ENCODE data around the gene TSPAN9. TPM values are rescaled to one million over a fixed set of nuclear protein-coding genes. Genes with fewer than 3 reads are reported as not detected.

The TSPAN9 gene
- total RNA-seq, 3 donors from 2014 or later (not counting 1 experiment from before 2014, with no cell fraction given), result 0.86 to 1.6 (median 1.1) TPM

DNA sequence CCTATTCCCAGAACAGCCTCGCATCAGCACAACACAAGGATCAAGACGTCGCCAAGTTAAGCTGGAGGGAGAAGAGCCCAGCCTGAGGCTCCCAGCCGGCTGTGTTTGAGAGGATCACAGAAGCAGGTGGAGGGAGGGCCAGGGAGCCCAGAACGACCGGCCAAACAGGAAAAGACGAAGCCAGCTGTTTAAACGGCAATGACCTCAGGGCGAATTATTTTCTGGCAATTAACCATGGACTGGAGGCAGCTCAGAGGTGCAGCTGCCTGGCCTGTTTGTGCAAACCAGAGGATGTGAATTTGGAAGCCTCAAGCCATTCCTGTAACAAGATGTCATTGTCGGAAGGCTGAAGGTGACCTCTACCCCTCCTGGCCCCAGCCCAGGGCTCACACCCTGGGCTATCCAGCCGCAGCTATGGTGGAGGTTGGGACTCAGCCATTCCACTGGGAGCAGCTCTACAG is 238.1 kb downstream of the TSPAN9 start:
- no peaks in the 10 kb centered on the region for H3K9me3 Mint-ChIP-seq
- H3K27ac Mint-ChIP-seq, result no peak overlapping the region
- ATAC-seq, result no peak
- 67% methylated on average over 11 of the region's 11 CpGs for WGBS (ENCODE audit: insufficient coverage)
- H3K4me3 Mint-ChIP-seq, result no peak overlapping the region
- H3K4me3 ChIP-seq (ENCODE audit: low read length), result no peak overlapping the region
- no peaks in the 10 kb centered on the region for H3K4me1 Mint-ChIP-seq
- no peak overlapping the region for H3K27ac ChIP-seq (ENCODE audit: low read length)
- H3K36me3 ChIP-seq (ENCODE audit: control insufficient read depth, insufficient read depth, low read length), result no peaks in the 10 kb centered on the region
- intact Hi-C loops (cut with micrococcal nuclease), result no loop called here
- no peak for DNase-seq
- H3K27me3 ChIP-seq (ENCODE audit: control insufficient read depth, insufficient read depth, low read length), result no peaks in the 10 kb centered on the region
- no peaks in the 10 kb centered on the region for H3K9me3 ChIP-seq (ENCODE audit: control insufficient read depth, insufficient read depth, low read length)
- TF ChIP-seq, protein P1, sequence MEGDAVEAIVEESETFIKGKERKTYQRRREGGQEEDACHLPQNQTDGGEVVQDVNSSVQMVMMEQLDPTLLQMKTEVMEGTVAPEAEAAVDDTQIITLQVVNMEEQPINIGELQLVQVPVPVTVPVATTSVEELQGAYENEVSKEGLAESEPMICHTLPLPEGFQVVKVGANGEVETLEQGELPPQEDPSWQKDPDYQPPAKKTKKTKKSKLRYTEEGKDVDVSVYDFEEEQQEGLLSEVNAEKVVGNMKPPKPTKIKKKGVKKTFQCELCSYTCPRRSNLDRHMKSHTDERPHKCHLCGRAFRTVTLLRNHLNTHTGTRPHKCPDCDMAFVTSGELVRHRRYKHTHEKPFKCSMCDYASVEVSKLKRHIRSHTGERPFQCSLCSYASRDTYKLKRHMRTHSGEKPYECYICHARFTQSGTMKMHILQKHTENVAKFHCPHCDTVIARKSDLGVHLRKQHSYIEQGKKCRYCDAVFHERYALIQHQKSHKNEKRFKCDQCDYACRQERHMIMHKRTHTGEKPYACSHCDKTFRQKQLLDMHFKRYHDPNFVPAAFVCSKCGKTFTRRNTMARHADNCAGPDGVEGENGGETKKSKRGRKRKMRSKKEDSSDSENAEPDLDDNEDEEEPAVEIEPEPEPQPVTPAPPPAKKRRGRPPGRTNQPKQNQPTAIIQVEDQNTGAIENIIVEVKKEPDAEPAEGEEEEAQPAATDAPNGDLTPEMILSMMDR (IDR thresholded peaks at IDR 0.05), result no peak
- H3K4me1 ChIP-seq (ENCODE audit: control insufficient read depth, insufficient read depth, low read length), result no peaks in the 10 kb centered on the region
- no peaks in the 10 kb centered on the region for H3K36me3 Mint-ChIP-seq
- H3K27me3 Mint-ChIP-seq (ENCODE audit: low read depth in 2 of 2), result peaks cover 7 to 14% of the 10 kb centered on the region in 2 donors

DNA sequence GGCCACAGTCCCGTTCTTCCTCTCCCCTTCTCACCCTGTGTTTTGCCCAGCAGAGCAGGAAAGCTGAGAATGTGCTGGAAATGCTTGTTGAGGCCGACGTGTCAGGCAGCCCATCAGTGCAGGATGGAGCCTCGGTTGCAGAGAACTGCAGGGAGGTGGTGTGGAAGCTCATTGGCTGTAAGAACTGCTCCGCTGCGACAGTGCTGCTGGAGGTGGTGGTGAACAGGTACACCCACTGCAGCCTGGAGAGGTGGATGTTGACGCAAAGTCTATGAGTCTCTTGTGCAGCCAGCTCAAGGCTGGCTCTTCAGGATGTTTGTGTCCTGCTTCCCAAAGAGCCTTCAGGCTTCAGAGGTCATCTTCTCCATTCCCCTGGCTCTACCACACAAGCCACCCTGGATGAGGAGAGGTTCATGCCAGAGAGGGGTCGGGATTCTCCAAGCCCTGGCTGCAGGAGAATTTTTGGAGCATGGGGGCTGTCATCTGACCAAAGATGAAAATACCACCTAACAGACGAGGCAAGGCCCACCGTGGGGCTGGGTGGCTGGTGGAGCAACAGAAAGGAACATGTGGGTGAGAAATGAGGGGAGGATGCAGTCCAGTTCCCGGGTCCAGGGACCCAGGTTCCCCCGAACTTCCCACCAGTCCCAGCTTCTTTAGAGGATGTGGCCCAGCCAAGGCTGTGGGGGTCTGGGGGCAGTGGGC is 239.7 kb downstream of the TSPAN9 start:
- H3K27me3 Mint-ChIP-seq (ENCODE audit: low read depth in 2 of 2), result peaks cover 7 to 14% of the 10 kb centered on the region in 2 donors
- no peak overlapping the region for H3K27ac Mint-ChIP-seq
- no peaks in the 10 kb centered on the region for H3K36me3 Mint-ChIP-seq
- Histone ChIP-seq H3K27me3 (ENCODE audit: control insufficient read depth, insufficient read depth, low read length) (no peaks in the 10 kb centered on the region), H3K36me3 (ENCODE audit: control insufficient read depth, insufficient read depth, low read length) (no peaks in the 10 kb centered on the region), H3K27ac (ENCODE audit: low read length) (no peak overlapping the region), H3K4me1 (ENCODE audit: control insufficient read depth, insufficient read depth, low read length) (no peaks in the 10 kb centered on the region), H3K4me3 (ENCODE audit: low read length) (no peak overlapping the region), H3K9me3 (ENCODE audit: control insufficient read depth, insufficient read depth, low read length) (no peaks in the 10 kb centered on the region)
- no peak for ATAC-seq
- intact Hi-C loops (cut with micrococcal nuclease), result no loop called here
- WGBS (ENCODE audit: insufficient coverage), result 86% methylated on average over 12 of the region's 12 CpGs
- TF ChIP-seq, protein P1 (IDR thresholded peaks at IDR 0.05), result no peak
- H3K4me3 Mint-ChIP-seq, result no peak overlapping the region
- H3K4me1 Mint-ChIP-seq, result no peaks in the 10 kb centered on the region
- no peak for DNase-seq
- H3K9me3 Mint-ChIP-seq, result no peaks in the 10 kb centered on the region

DNA sequence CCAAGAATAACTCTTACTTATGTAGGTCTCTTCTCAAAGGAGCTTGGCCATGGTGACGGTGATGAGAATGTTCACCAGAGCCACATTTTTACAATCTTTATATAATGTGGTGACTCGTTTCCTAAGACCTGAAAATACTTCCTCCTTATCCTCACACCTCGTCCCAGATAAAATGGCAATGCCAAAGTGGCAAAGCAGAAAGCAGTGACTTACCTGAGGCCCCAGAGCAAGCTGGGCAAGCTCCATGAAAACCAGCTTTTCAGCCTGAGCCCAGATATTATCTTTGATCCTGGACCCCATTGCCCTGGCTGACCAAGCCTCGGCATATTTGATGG is 240.3 kb downstream of the TSPAN9 start:
- Mint-ChIP-seq H3K27me3 (ENCODE audit: low read depth in 2 of 2) (peaks cover 10 to 14% of the 10 kb centered on the region in 2 donors), H3K27ac (no peak overlapping the region), H3K36me3 (no peaks in the 10 kb centered on the region), H3K4me3 (no peak overlapping the region), H3K9me3 (no peaks in the 10 kb centered on the region), H3K4me1 (no peaks in the 10 kb centered on the region)
- Histone ChIP-seq H3K27me3 (ENCODE audit: control insufficient read depth, insufficient read depth, low read length) (no peaks in the 10 kb centered on the region), H3K9me3 (ENCODE audit: control insufficient read depth, insufficient read depth, low read length) (no peaks in the 10 kb centered on the region), H3K36me3 (ENCODE audit: control insufficient read depth, insufficient read depth, low read length) (no peaks in the 10 kb centered on the region), H3K4me3 (ENCODE audit: low read length) (no peak overlapping the region), H3K4me1 (ENCODE audit: control insufficient read depth, insufficient read depth, low read length) (no peaks in the 10 kb centered on the region), H3K27ac (ENCODE audit: low read length) (no peak overlapping the region)
- intact Hi-C loops (cut with micrococcal nuclease), result no loop called here
- ATAC-seq (no peak), DNase-seq (no peak)
- TF ChIP-seq, protein P1 (IDR thresholded peaks at IDR 0.05), result no peak
- 62% methylated on average over 4 of the region's 4 CpGs for WGBS (ENCODE audit: insufficient coverage)

Data from natural killer cell (primary cell).